IMR-90 (cell line): ENCODE measurements around the gene RSPO4. TPM values are rescaled to one million over a fixed set of nuclear protein-coding genes. Genes with fewer than 3 reads are reported as not detected.

Experiments used
- ATAC-seq: fragments of 200-7000 bp; cut with Tn5 transposase; 2 replicates; pipeline ENCODE4 v1.9.1; 2020; ENCODE audit warnings: low read depth, mild to moderate bottlenecking, moderate library complexity
- BruUV-seq: library from RNA; stranded (reverse); fragments of 400-500 nt; replicated peaks from 2 replicates; lab custom pipeline; 2021; lab: Mats Ljungman, UMichigan
- CTCF ChIA-PET: fragments of 300-600 bp; formaldehyde crosslinking; extraction: SDS; loops from one replicate; lab custom pipeline; 2021; ENCODE audit warnings: antibody characterized with exemption; lab: Yijun Ruan, JAX
- POLR2A ChIA-PET: fragments of 300-600 bp; sonication (Branson Sonifier 250); formaldehyde crosslinking; loops from one replicate; lab custom pipeline; 2022; ENCODE audit warnings: antibody characterized with exemption; ENCODE audit not compliant: unreplicated experiment; lab: Charles Lee
- DNase-seq: peaks from one replicate; pipeline ENCODE4 v3.0.0; 2013
- H2AFZ ChIP-seq: replicated peaks from 2 replicates; pipeline ENCODE3; 2013; ENCODE audit warnings: low read length, mild to moderate bottlenecking; ENCODE audit not compliant: poor library complexity
- H2AK5ac ChIP-seq: 2 replicates; pipeline ENCODE4 v1.6.1; 2013; ENCODE audit warnings: low read depth, low read length, inconsistent platforms
- H2AK9ac ChIP-seq: replicated peaks from 2 replicates; pipeline ENCODE3; 2013; ENCODE audit warnings: mild to moderate bottlenecking, low read depth, low read length, moderate library complexity; ENCODE audit not compliant: poor library complexity
- H2BK120ac ChIP-seq: 2 replicates; pipeline ENCODE4 v1.6.1; 2013; ENCODE audit warnings: low read depth, low read length, inconsistent platforms
- H2BK15ac ChIP-seq: 3 replicates; pipeline ENCODE4 v1.6.1; 2013; ENCODE audit warnings: low read depth, low read length, inconsistent platforms
- H2BK20ac ChIP-seq: 2 replicates; pipeline ENCODE4 v1.6.1; 2013; ENCODE audit warnings: low read depth, mild to moderate bottlenecking, inconsistent platforms, low read length, moderate library complexity
- H2BK5ac ChIP-seq: 2 replicates; pipeline ENCODE4 v1.6.1; 2013; ENCODE audit warnings: mild to moderate bottlenecking, low read depth, low read length, inconsistent platforms; ENCODE audit not compliant: poor library complexity, severe bottlenecking
- H3K14ac ChIP-seq: replicated peaks from 2 replicates; pipeline ENCODE4 v1.6.1; 2013; ENCODE audit warnings: low read depth, low read length, inconsistent platforms
- H3K18ac ChIP-seq: 2 replicates; pipeline ENCODE4 v1.6.1; 2013; ENCODE audit warnings: low read depth, low read length, control low read depth
- H3K23ac ChIP-seq: 2 replicates; pipeline ENCODE4 v1.6.1; 2013; ENCODE audit warnings: low read depth, low read length, inconsistent platforms
- H3K27ac ChIP-seq: 2 replicates; pipeline ENCODE4 v1.5.1; 2013; ENCODE audit warnings: mild to moderate bottlenecking, control low read depth, low read length; ENCODE audit not compliant: insufficient read depth
- H3K27me3 ChIP-seq: 2 replicates; pipeline ENCODE4 v1.6.1; 2013; ENCODE audit warnings: low read length; ENCODE audit not compliant: control insufficient read depth, insufficient read depth
- H3K36me3 ChIP-seq: 2 replicates; pipeline ENCODE4 v1.6.1; 2013; ENCODE audit warnings: low read length, mixed read lengths; ENCODE audit not compliant: control insufficient read depth, insufficient read depth
- H3K4ac ChIP-seq: 2 replicates; pipeline ENCODE4 v1.6.1; 2013; ENCODE audit warnings: low read depth, low read length, inconsistent platforms
- H3K4me1 ChIP-seq: 2 replicates; pipeline ENCODE4 v1.6.1; 2013; ENCODE audit warnings: low read length, mixed read lengths; ENCODE audit not compliant: control insufficient read depth, insufficient read depth
- H3K4me2 ChIP-seq: 2 replicates; pipeline ENCODE4 v1.6.1; 2013; ENCODE audit warnings: low read depth, mild to moderate bottlenecking, control low read depth, low read length, moderate library complexity
- H3K4me3 ChIP-seq: 2 replicates; pipeline ENCODE4 v1.5.1; 2013; ENCODE audit warnings: low read depth, mild to moderate bottlenecking, control low read depth, low read length, moderate library complexity; ENCODE audit not compliant: insufficient read depth
- H3K56ac ChIP-seq: 2 replicates; pipeline ENCODE4 v1.6.1; 2013; ENCODE audit warnings: low read length, inconsistent platforms; ENCODE audit not compliant: insufficient read depth; ENCODE audit errors: extremely low read depth
- H3K79me1 ChIP-seq, 2 experiments: 2 replicates each; pipeline ENCODE4 v1.6.1; 2013; ENCODE audit warnings: low read length in 2 of 2, inconsistent platforms in 1 of 2, low read depth in 1 of 2
- H3K9ac ChIP-seq: 2 replicates; pipeline ENCODE4 v1.6.1; 2013; ENCODE audit warnings: low read depth, low read length, control low read depth
- H3K9me1 ChIP-seq: 2 replicates; pipeline ENCODE4 v1.6.1; 2013; ENCODE audit warnings: low read length, inconsistent platforms; ENCODE audit not compliant: insufficient read depth
- H3K9me3 ChIP-seq: 2 replicates; pipeline ENCODE4 v1.6.1; 2013; ENCODE audit warnings: low read length; ENCODE audit not compliant: control insufficient read depth, insufficient read depth
- H4K20me1 ChIP-seq: 2 replicates; pipeline ENCODE4 v1.6.1; 2013; ENCODE audit warnings: low read length, inconsistent platforms; ENCODE audit not compliant: insufficient read depth
- H4K5ac ChIP-seq: 2 replicates; pipeline ENCODE4 v1.6.1; 2013; ENCODE audit warnings: mild to moderate bottlenecking, low read depth, low read length, control low read depth
- H4K8ac ChIP-seq, 2 experiments: 2 replicates each; pipeline ENCODE4 v1.6.1; 2013; ENCODE audit warnings: low read depth in 2 of 2, low read length in 2 of 2, control low read depth in 1 of 2, inconsistent platforms in 1 of 2
- H4K91ac ChIP-seq: 2 replicates; pipeline ENCODE4 v1.6.1; 2013; ENCODE audit warnings: low read depth, low read length, inconsistent platforms; ENCODE audit not compliant: insufficient read depth
- BHLHE40 ChIP-seq: fragments of 150-350 bp; IDR thresholded peaks from 2 replicates; pipeline ENCODE4 v1.6.1; 2016; ENCODE audit warnings: mild to moderate bottlenecking, low read depth, low read length
- CEBPB ChIP-seq: IDR thresholded peaks from 2 replicates; pipeline ENCODE4 v1.6.1; 2012; ENCODE audit warnings: low read depth, low read length, improper control_type of control experiment
- CHD1 ChIP-seq: IDR thresholded peaks from 2 replicates; pipeline ENCODE4 v1.6.1; 2012; ENCODE audit warnings: low read depth, low read length, improper control_type of control experiment
- FOS ChIP-seq: fragments of 150-350 bp; IDR thresholded peaks from 2 replicates; pipeline ENCODE4 v1.6.1; 2016; ENCODE audit warnings: low read depth, low read length
- MAFK ChIP-seq: IDR thresholded peaks from 2 replicates; pipeline ENCODE4 v1.6.1; 2012; ENCODE audit warnings: low read depth, low read length, improper control_type of control experiment
- MAZ ChIP-seq: IDR thresholded peaks from 2 replicates; pipeline ENCODE4 v1.6.1; 2012; ENCODE audit warnings: low read depth, mild to moderate bottlenecking, low read length, improper control_type of control experiment, moderate library complexity, borderline replicate concordance
- MXI1 ChIP-seq: IDR thresholded peaks from 2 replicates; pipeline ENCODE4 v1.6.1; 2012; ENCODE audit warnings: low read depth, mild to moderate bottlenecking, low read length, moderate library complexity, borderline replicate concordance
- NFE2L2 ChIP-seq: fragments of 150-350 bp; IDR thresholded peaks from 2 replicates; pipeline ENCODE4 v1.6.1; 2016; ENCODE audit warnings: low read depth, mild to moderate bottlenecking, low read length
- POLR2A ChIP-seq: IDR thresholded peaks from 2 replicates; pipeline ENCODE4 v1.6.1; 2012; ENCODE audit warnings: mild to moderate bottlenecking, low read depth, low read length
- RAD21 ChIP-seq: IDR thresholded peaks from 2 replicates; pipeline ENCODE4 v1.6.1; 2012; ENCODE audit warnings: low read length, improper control_type of control experiment
- RCOR1 ChIP-seq: IDR thresholded peaks from 2 replicates; pipeline ENCODE4 v1.6.1; 2012; ENCODE audit warnings: mild to moderate bottlenecking, low read length, improper control_type of control experiment; ENCODE audit not compliant: insufficient replicate concordance
- RFX5 ChIP-seq: IDR thresholded peaks from 2 replicates; pipeline ENCODE4 v1.8.0; 2012; ENCODE audit warnings: low read depth, mild to moderate bottlenecking, low read length, moderate library complexity
- SMC3 ChIP-seq: fragments of 150-350 bp; IDR thresholded peaks from 2 replicates; pipeline ENCODE4 v1.6.1; 2016; ENCODE audit warnings: low read depth, mild to moderate bottlenecking, antibody characterized with exemption, low read length, moderate library complexity
- WGBS, 2 experiments: methylation state at CpG; one replicate each; pipeline versions ENCODE4 v1.1.5 to v1.1.7; 2013; ENCODE audit warnings: missing lambda C conversion rate in 2 of 2; ENCODE audit not compliant: insufficient read length in 1 of 2; ENCODE audit errors: extremely low coverage in 2 of 2; 5-methylcytosine and 5-hydroxymethylcytosine counted together
- dilution Hi-C: fragments of 300-500 bp; cut with HindIII; formaldehyde crosslinking; loops from one replicate; pipeline ENCODE4 v1.14.3; 2018; ENCODE audit warnings: low sequenced_read_pairs; ENCODE audit not compliant: unreplicated experiment
- in situ Hi-C: fragments of 300-500 bp; cut with MboI; formaldehyde crosslinking; loops from 3 replicates; pipeline ENCODE4 v1.14.3; 2019; ENCODE audit warnings: low sequenced_read_pairs, inconsistent platforms, mixed read lengths
- intact Hi-C: fragments of 100-400 bp; cut with micrococcal nuclease; formaldehyde crosslinking; loops from 2 replicates; pipeline ENCODE4 v1.10.0; 2022
- polyA plus RNA-seq, 3 experiments: library from polyadenylated mRNA; depleted of rRNA; stranded (reverse); fragments of >200 nt; gene quantifications; 2 replicates each; pipeline ENCODE4 v1.2.3, GENCODE V29; 2012; ENCODE audit warnings: low replicate concordance in 1 of 3
- total RNA-seq: library from RNA; depleted of rRNA; stranded (reverse); fragments of >200 nt; gene quantifications from 2 replicates; pipeline ENCODE4 v1.2.3, GENCODE V29; 2012
- TF ChIP-seq, protein P1 (sequence below): fragments of 150-350 bp; IDR thresholded peaks from 2 replicates; pipeline ENCODE4 v1.6.1; 2016; ENCODE audit warnings: low read depth, mild to moderate bottlenecking, low read length, moderate library complexity, borderline replicate concordance
- TF ChIP-seq, protein P2 (sequence below): fragments of 150-350 bp; IDR thresholded peaks from 2 replicates; pipeline ENCODE4 v1.6.1; 2017; ENCODE audit warnings: mild to moderate bottlenecking, antibody characterized with exemption, low read length, low read depth
- TF ChIP-seq, protein P3 (sequence below): conservative IDR thresholded peaks from 2 replicates; pipeline ENCODE4 v1.5.1; 2012; ENCODE audit warnings: mild to moderate bottlenecking, low read depth, low read length, improper control_type of control experiment

RSPO4 gene
- total and polyA plus RNA-seq, 2 of the 4 experiments (the other 2 are of a cell fraction), result not detected

DNA sequence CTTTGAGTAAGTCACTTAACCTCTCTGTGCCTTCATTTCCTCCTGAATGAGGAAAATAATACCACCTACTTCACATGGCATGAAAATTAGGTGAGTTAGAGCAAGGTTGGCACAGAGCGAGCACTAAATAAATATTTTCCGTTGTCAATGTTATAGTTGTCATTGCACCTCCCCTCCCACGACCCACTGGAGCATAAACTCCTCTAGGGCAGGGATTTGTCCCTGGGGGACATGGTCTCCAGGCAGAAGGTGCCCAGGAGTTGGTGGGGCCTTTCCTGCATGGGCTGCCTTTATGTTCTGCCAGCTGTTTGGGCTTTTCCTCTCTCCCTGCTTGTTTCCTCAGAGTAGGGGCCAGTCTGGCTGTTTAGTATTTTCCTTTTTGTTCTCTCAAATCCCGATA, 84.7 kb downstream of the RSPO4 start:
- Histone ChIP-seq H3K36me3 (no peaks in the 10 kb centered on the region), H2BK120ac (no peak overlapping the region), H2AK9ac (no peak overlapping the region), H2BK20ac (no peak overlapping the region), H2AFZ (no peak overlapping the region), H3K27ac (no peak overlapping the region), H3K4ac (no peak overlapping the region), H2BK15ac (no peak overlapping the region), H3K27me3 (peaks cover 10% of the 10 kb centered on the region; the same call in 1 of the 2 replicates), H3K9me3 (no peaks in the 10 kb centered on the region), H4K5ac (no peak overlapping the region), H4K91ac (no peak overlapping the region), H3K4me3 (no peak overlapping the region), H3K4me1 (peaks cover 3% of the 10 kb centered on the region; the same call in 1 of the 2 replicates), H3K14ac (no peak overlapping the region), H3K56ac (no peak overlapping the region), H4K8ac (no peak overlapping the region), H4K20me1 (no peaks in the 10 kb centered on the region), H3K23ac (no peak overlapping the region), H3K4me2 (no peak overlapping the region), H3K18ac (no peak overlapping the region), H3K79me1 (no peaks in the 10 kb centered on the region), H2AK5ac (no peak overlapping the region), H2BK5ac (no peak overlapping the region), H3K9ac (no peak overlapping the region), H3K9me1 (no peaks in the 10 kb centered on the region)
- no peak for DNase-seq
- ATAC-seq, result no peak
- dilution Hi-C loops (no loop called here), intact Hi-C loops (no loop called here), in situ Hi-C loops (no loop called here)
- no TSS peak for BruUV-seq
- ChIA-PET POLR2A (no interaction called here), CTCF (interaction anchor here (0.5 kb wide), 1 partner anchor 25 kb away, joined by 6 read pairs; no protein-coding TSS in a partner anchor)
- TF ChIP-seq, protein P1, sequence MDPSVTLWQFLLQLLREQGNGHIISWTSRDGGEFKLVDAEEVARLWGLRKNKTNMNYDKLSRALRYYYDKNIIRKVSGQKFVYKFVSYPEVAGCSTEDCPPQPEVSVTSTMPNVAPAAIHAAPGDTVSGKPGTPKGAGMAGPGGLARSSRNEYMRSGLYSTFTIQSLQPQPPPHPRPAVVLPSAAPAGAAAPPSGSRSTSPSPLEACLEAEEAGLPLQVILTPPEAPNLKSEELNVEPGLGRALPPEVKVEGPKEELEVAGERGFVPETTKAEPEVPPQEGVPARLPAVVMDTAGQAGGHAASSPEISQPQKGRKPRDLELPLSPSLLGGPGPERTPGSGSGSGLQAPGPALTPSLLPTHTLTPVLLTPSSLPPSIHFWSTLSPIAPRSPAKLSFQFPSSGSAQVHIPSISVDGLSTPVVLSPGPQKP, result no peak
- TF ChIP-seq CEBPB (no peak), RAD21 (no peak), CHD1 (no peak), RFX5 (no peak), POLR2A (no peak), SMC3 (no peak), MAZ (no peak), MXI1 (no peak), BHLHE40 (no peak), NFE2L2 (no peak), MAFK (no peak), RCOR1 (no peak), FOS (no peak)
- TF ChIP-seq, protein P2, sequence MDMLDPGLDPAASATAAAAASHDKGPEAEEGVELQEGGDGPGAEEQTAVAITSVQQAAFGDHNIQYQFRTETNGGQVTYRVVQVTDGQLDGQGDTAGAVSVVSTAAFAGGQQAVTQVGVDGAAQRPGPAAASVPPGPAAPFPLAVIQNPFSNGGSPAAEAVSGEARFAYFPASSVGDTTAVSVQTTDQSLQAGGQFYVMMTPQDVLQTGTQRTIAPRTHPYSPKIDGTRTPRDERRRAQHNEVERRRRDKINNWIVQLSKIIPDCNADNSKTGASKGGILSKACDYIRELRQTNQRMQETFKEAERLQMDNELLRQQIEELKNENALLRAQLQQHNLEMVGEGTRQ, result no peak
- TF ChIP-seq, protein P3, sequence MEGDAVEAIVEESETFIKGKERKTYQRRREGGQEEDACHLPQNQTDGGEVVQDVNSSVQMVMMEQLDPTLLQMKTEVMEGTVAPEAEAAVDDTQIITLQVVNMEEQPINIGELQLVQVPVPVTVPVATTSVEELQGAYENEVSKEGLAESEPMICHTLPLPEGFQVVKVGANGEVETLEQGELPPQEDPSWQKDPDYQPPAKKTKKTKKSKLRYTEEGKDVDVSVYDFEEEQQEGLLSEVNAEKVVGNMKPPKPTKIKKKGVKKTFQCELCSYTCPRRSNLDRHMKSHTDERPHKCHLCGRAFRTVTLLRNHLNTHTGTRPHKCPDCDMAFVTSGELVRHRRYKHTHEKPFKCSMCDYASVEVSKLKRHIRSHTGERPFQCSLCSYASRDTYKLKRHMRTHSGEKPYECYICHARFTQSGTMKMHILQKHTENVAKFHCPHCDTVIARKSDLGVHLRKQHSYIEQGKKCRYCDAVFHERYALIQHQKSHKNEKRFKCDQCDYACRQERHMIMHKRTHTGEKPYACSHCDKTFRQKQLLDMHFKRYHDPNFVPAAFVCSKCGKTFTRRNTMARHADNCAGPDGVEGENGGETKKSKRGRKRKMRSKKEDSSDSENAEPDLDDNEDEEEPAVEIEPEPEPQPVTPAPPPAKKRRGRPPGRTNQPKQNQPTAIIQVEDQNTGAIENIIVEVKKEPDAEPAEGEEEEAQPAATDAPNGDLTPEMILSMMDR, result no peak
- WGBS, 2 experiments, result no CpG with 5 or more reads among the region's 4 CpGs
